Raji (cell line): ENCODE measurements around the gene GIPC3.

ENCODE experiments used
- POLR2A ChIP-seq: IDR thresholded peaks from 2 replicates; pipeline ENCODE4 v1.6.1; 2011; ENCODE audit warnings: low read depth, low read length, control low read depth; ENCODE audit not compliant: insufficient read depth

GIPC3 gene

GRCh38 chr19:3570606-3571011 lies 14.7 kb upstream of the GIPC3 start:
- no peak for TF ChIP-seq POLR2A

- no peak for TF ChIP-seq POLR2A
Observed at GRCh38 chr19:3572132-3572854, 13.0 kb upstream of the GIPC3 start.

DNA sequence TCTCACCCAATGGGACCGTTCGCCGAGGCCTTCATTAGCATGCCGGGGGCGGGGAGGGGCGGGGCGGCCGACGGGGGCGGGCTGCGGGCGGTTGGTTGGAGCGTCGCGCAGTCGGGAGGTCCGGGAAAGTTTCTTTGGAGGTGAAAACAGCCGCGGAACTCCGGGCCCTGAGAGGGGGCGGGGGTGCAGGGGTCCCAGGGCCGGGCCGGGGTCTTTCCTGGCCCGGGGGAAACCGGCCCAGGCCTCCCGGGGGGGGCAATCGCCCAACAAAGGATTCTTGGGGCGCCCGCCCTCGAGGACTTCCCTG lies 12.5 kb upstream of the GIPC3 start, which contains the start of gene HMG20B:
TSS of gene HMG20B (plus strand) at position 90 of the 307 bp plus-strand sequence. CDS start 366 bp downstream, outside the sequence.
- 0 out of 2 replicates have a peak, but pooled peaks have one; percentile 27 for TF ChIP-seq POLR2A

- TF ChIP-seq POLR2A, result peak; percentile 43; the same call in 1 of the 2 replicates
Observed at GRCh38 chr19:3573162-3573857, 12.0 kb upstream of the GIPC3 start.

GRCh38 chr19:3573858-3574637 lies 11.2 kb upstream of the GIPC3 start:
- TF ChIP-seq POLR2A, result no peak

GRCh38 chr19:3575260-3575741 lies 10.0 kb upstream of the GIPC3 start:
- no peak for TF ChIP-seq POLR2A

DNA sequence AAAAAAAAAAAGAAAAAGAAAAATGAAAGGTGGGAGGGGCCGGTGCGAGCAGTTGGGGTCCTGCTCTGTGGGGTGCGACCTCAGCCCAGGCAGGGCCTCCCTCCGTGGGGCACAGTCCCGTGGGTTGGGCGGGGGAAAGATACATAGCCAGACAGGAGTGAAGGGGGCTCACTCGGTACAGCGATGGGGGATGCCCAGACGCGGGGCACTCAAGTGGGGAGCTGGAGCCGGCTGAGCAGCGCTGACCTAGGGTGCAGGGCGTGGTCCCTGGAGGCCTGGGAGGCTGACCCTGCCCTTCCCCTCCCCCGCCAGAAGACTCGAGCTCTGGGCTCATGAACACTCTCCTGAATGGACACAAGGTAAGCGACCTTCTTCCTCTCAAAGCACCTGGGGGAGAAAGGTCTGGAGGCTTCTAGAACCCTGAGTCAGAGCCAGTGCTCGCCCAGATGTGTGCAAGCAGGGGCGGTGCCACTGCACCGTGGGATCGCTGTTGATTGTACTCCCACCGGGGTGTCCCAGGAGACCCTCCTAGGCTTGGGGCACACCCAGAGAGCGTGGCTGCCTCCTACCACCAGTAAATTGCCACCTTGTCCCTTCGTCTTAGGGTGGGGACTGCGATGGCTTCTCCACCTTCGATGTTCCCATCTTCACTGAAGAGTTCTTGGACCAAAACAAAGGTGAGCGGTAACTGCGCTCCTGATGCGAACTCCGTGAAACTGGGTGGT lies 9.2 kb upstream of the GIPC3 start:
- no peak for TF ChIP-seq POLR2A

DNA sequence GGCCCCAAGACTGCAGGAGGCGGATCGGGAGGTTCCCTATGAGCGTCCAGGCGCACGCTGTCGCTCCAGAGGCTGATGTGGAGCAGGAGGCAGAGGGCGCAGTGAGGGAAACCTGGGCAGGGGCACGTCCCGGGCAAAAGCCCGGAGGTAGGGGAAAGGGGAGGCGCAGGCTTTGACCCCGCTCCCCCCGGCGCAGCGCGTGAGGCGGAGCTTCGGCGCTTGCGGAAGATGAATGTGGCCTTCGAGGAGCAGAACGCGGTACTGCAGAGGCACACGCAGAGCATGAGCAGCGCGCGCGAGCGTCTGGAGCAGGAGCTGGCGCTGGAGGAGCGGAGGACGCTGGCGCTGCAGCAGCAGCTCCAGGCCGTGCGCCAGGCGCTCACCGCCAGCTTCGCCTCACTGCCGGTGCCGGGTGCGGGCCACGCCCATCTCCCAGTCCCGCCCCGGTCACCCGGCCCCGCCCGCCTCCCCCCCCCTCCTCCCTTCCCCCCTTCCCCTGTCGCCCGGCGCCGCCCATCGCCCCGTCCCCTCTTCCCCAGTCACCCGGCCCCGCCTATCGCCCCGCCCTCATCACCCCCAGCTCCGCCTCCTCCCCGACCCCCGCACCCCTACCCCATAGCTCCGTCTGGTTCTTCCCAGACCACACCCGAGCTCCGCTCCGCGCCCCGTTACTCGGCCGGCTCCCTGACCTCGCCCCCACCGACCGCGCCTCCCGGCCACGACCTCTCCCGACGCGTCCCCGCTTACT lies 8.4 kb upstream of the GIPC3 start:
- TF ChIP-seq POLR2A, result no peak

DNA sequence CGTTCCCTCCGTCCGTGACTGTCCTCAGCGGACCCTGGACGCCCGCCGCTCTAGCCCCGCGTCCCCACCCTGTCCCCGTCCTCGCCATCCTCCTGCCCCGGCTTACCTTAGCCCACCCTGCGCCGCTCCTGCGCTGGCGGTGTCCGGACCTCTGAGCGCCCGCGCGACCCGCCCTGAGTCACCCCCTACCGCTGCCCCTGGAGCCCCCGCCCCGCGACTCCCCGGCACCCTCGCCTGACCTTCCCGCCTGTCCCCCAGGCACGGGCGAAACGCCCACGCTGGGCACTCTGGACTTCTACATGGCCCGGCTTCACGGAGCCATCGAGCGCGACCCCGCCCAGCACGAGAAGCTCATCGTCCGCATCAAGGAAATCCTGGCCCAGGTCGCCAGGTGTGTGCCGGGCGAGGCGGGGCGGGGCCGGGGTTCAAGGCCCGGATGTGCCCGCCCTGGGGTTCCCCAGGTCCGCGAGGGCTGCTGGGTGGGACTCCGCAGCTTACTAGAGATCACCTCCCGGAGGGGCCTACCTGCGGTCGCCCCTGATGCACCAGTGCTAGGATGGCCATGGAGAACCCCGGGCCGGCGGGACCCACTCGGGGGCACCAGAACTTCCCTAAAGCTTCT lies 7.4 kb upstream of the GIPC3 start:
- no peak for TF ChIP-seq POLR2A

DNA sequence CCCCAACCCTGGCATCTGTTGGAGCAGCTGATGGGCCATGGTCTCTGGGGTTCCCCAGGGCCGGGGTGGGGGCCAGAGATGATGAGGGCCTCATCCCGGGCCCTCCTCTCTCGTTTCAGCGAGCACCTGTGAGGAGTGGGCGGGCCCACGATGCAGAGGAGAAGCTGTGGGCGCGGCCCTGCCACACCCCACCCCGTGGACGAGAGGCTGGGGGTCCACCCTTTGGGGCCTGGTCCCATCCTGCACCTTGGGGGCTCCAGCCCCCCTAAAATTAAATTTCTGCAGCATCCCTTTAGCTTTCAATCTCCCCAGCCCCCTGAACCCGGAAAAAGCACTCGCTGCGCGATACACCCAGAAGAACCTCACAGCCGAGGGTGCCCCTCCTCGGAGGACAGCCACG lies 6.9 kb upstream of the GIPC3 start:
- no peak for TF ChIP-seq POLR2A

DNA sequence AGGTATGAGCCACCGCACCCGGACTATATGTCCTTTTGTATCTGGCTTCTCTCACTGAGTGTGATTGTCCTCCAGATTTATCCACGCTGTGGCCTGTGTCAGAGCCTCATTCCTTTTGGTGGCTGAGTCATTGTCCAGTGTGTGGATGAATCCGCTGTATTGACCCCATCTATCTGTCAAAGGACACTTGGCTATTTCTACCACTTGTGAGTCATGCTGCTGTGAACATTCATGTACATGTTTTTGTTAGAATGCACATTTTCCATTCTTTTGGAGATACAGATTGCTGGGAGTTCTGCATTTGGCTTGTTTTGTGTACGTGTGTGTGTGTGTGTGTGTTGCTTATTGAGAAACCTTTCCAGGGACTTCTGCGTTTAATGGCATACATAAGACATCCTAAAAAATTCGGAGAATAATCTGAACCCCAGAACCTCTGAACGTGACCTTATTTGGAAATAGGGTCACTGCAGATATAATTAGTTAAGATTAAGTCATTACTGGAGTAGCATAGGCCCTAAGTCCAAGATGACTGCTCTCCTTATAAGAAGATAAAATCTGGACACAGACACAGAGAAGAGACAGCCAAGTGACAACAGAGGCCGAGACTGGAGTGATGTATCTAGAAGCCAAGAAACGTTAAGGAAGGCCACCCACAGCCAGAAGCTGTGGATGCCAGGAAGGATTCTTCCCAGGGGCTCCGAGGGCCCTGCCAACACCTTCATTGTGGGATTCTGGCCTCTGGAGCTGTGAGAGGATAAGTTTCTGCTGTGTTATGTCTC lies 4.9 kb upstream of the GIPC3 start:
- TF ChIP-seq POLR2A, result no peak

DNA sequence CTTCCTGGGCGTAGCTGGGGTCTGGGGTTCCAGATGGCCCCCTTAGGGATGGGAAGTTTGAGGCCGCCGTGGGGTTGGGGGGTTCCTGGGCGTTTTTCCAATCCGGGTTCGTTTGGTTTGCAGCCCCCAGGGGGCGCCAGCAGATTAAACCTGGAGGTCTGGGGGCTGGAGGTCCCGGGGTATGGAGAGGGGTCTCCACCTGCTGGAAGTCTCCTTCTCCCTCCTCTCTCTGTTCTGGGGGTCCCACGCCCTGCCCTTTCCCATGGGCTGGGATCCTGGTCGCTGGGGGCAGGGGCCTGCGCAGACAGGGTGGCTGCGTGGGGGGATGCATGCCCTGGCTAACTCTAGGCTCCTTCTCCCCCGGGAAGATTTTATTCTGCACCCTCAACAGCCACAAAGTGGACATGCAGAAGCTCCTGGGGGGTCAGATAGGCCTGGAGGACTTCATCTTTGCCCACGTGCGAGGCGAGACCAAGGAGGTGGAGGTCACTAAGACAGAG lies 899 bp downstream of the GIPC3 start:
- TF ChIP-seq POLR2A, result no peak
